Measurements from ENCODE around the gene SEMA5A.

The SEMA5A gene

GRCh38 chr5:9439531-9440292 lies 106.2 kb downstream of the SEMA5A start:
- Histone ChIP-seq H3K4me3 (ENCODE audit: low read depth in 1 of 2, low read length in 1 of 2) (no peak overlapping the region), H3K36me3 (no peaks in the 10 kb centered on the region), H3K4me1 (ENCODE audit: control insufficient read depth in 1 of 2, insufficient read depth in 1 of 2, low read depth in 1 of 2, low read length in 1 of 2) (no peaks in the 10 kb centered on the region), H3K9me3 (no peaks in the 10 kb centered on the region), H3K27me3 (no peaks in the 10 kb centered on the region), H3K27ac (no peak overlapping the region)
- no peak for TF ChIP-seq CTCF (IDR thresholded peaks at IDR 0.05)

- H3K27ac ChIP-seq = no peak overlapping the region
- H3K36me3 ChIP-seq = no peaks in the 10 kb centered on the region
- no peaks in the 10 kb centered on the region for H3K4me1 ChIP-seq (ENCODE audit: control insufficient read depth in 1 of 2, insufficient read depth in 1 of 2, low read depth in 1 of 2, low read length in 1 of 2)
- no peaks in the 10 kb centered on the region for H3K27me3 ChIP-seq
- H3K9me3 ChIP-seq = no peaks in the 10 kb centered on the region
- no peak for TF ChIP-seq CTCF (IDR thresholded peaks at IDR 0.05)
- no peak overlapping the region for H3K4me3 ChIP-seq (ENCODE audit: low read depth in 1 of 2, low read length in 1 of 2)
These were observed 107.1 kb downstream of the SEMA5A start for GRCh38 chr5:9438596-9439354.

GRCh38 chr5:9437741-9438240 lies 108.1 kb downstream of the SEMA5A start:
- Histone ChIP-seq H3K9me3 (no peaks in the 10 kb centered on the region), H3K4me3 (ENCODE audit: low read depth in 1 of 2, low read length in 1 of 2) (no peak overlapping the region), H3K4me1 (ENCODE audit: control insufficient read depth in 1 of 2, insufficient read depth in 1 of 2, low read depth in 1 of 2, low read length in 1 of 2) (no peaks in the 10 kb centered on the region), H3K27ac (no peak overlapping the region), H3K27me3 (no peaks in the 10 kb centered on the region), H3K36me3 (no peaks in the 10 kb centered on the region)
- no peak for TF ChIP-seq CTCF (IDR thresholded peaks at IDR 0.05)

GRCh38 chr5:9431496-9432258 lies 114.2 kb downstream of the SEMA5A start:
- no peaks in the 10 kb centered on the region for H3K4me1 ChIP-seq (ENCODE audit: control insufficient read depth in 1 of 2, insufficient read depth in 1 of 2, low read depth in 1 of 2, low read length in 1 of 2)
- H3K4me3 ChIP-seq (ENCODE audit: low read depth in 1 of 2, low read length in 1 of 2) = no peak overlapping the region
- no peak overlapping the region for H3K27ac ChIP-seq
- no peak for TF ChIP-seq CTCF (IDR thresholded peaks at IDR 0.05)
- H3K36me3 ChIP-seq = no peaks in the 10 kb centered on the region
- no peaks in the 10 kb centered on the region for H3K27me3 ChIP-seq
- no peaks in the 10 kb centered on the region for H3K9me3 ChIP-seq

- no peak overlapping the region for H3K27ac ChIP-seq
- TF ChIP-seq CTCF (IDR thresholded peaks at IDR 0.05) = no peak
- H3K4me3 ChIP-seq (ENCODE audit: low read depth in 1 of 2, low read length in 1 of 2) = no peak overlapping the region
- H3K9me3 ChIP-seq = no peaks in the 10 kb centered on the region
- no peaks in the 10 kb centered on the region for H3K36me3 ChIP-seq
- no peaks in the 10 kb centered on the region for H3K4me1 ChIP-seq (ENCODE audit: control insufficient read depth in 1 of 2, insufficient read depth in 1 of 2, low read depth in 1 of 2, low read length in 1 of 2)
- H3K27me3 ChIP-seq = no peaks in the 10 kb centered on the region
These were observed 114.8 kb downstream of the SEMA5A start for GRCh38 chr5:9431151-9431495.

Data from neutrophil (primary cell).